M059J (cell line): Measurements from ENCODE around the gene PTGES3. TPM values are rescaled to one million over a fixed set of nuclear protein-coding genes. Genes with fewer than 3 reads are reported as not detected.
"Not testable (repeated sequence)": the region's sequence is repeated elsewhere in the genome, so short reads cannot be mapped to it uniquely, and the experiment has no call there.

ENCODE experiments used
- DNase-seq: peaks from one replicate; pipeline ENCODE4 v3.0.0-alpha.2; 2012; ENCODE audit warnings: low read depth
- total RNA-seq: library from RNA; depleted of rRNA; stranded (reverse); fragments of >200 nt; shearing (Covaris generic); gene quantifications from 2 replicates; pipeline ENCODE4 v1.2.3, GENCODE V29; 2014; rRNA removed

Gene PTGES3
- total RNA-seq = 112 and 181 TPM in 2 replicates

- DNase-seq = peak; percentile 97
Measured at GRCh38 chr12:56688129-56688845, at the start of gene PTGES3. PTGES3 (minus strand) TSS chr12:56688284; CDS start chr12:56687999, 285 bp downstream.

GRCh38 chr12:56728139-56728861 lies 40.2 kb upstream of the PTGES3 start:
- no peak for DNase-seq

- DNase-seq = not testable (repeated sequence)
Measured at GRCh38 chr12:56726196-56726675, 38.2 kb upstream of the PTGES3 start.

- no peak for DNase-seq
Measured at GRCh38 chr12:56725723-56726102, 37.6 kb upstream of the PTGES3 start.

DNA sequence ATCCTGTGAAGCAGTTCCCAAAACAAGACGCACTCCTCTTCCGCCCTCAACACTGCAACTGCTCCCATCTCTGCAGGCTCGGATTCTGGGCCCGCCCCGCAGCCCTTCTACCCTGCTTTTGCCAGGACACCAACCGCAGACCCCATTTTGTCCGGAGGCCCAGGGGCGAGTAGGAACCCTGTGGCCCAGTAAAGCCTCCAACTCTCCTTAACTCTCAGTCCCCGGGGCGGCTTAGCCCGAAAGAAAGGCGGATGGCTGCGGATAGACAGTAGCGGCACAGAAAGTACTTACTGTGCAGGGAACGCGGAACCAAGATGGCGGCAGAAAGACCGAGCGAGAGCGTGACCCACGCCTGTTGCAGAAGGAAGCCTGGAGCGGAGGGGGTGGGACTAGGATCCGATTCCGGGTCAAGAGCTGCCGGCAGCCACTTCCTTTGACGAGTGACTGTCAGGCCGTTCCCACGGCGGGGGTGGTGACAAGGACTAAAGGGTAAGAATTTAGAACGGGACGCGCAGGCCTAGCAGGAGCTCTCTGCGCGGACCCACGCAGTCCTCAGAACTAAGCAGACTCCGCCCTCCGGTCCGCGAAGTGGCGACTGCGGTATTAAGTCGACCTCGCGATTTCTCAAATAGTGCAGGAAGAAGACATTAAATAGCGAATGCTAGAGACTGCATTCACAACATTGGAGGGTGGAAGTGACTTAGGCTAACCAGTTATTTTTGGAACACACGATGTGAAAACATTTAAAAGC lies 37.1 kb upstream of the PTGES3 start, which contains the start of gene NACA:
Gene NACA (minus strand): TSS at position 328 of the 751 bp plus-strand sequence. CDS start 778 bp downstream, outside the sequence.
- DNase-seq = peak; percentile 98

- DNase-seq = no peak
Measured at GRCh38 chr12:56724701-56724971, 36.6 kb upstream of the PTGES3 start.

DNA sequence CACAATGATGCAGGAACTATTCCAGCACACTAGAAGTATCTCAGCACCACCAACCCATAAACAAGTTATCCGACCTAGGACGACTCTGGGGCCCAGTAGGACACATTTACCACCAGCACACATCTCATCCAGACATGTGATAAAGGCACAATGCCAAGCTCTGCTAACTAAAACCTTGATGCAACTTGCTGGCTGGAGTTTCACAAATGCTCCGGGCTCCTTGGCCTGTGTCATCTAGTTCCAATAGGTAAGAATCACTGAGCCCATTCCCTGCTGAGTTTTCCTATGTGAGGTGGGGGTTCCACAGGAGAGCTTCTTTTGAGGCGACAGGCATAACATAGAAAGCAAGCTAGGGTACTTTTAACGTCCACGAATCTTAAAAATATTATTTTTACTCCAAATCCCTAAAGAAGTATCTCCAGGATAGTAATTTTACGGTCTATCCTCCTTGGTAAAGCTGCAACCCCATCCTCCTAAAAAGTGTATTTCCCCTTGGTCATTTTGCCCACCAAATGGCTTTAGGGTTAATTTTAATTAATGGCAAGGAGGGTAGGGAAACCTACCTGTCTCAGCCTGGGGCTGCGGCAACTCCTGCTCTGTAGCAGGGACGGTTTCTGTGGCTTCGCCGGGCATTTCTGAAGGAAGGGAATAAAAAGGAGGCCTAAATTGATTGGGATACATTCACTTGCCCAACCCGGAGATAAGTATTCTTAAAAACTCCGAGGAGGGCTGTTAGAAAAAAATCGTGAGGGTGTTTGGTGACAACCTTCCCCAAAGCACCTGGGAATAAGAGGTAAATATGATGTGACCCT lies 36.0 kb upstream of the PTGES3 start:
- DNase-seq = peak; percentile 71

GRCh38 chr12:56723352-56723751 lies 35.3 kb upstream of the PTGES3 start:
- no peak for DNase-seq

DNA sequence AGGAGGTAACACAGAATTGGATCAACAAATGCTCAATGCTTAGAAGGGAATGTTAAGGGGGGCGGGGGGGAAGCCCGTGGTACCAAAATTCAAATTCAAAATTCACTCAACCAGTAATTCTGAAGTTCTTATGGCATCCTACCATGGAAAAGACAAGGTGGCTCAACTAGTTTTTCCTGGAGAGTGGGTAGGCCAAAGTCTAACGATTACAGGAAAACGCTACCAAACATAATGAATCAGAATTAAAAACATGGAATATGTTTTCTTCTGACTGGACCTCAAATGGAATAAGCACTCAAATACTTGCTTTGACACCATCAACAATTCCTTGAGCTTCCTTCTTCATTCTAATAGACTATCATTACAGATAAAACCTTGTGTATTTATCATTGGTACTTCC lies 34.7 kb upstream of the PTGES3 start:
- no peak for DNase-seq

DNA sequence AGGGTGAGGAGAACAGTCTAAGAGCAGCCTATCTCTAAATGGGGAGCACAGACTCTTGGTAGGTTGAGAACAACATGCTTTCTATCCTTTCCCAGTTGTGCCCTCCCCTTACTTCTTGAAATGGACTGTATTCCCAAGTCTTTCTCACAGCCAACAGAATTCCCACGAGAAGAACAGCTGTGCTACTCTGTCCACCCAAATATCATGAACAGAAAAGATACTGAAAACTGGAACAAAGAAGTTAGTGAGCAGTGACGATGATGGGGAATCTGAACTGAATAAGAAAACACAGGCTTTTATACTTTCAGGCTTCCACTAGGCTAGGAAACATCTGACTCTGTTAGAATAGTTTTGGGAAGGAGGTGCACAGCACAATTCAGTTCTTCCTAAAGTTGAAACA lies 33.6 kb upstream of the PTGES3 start:
- DNase-seq = no peak

DNA sequence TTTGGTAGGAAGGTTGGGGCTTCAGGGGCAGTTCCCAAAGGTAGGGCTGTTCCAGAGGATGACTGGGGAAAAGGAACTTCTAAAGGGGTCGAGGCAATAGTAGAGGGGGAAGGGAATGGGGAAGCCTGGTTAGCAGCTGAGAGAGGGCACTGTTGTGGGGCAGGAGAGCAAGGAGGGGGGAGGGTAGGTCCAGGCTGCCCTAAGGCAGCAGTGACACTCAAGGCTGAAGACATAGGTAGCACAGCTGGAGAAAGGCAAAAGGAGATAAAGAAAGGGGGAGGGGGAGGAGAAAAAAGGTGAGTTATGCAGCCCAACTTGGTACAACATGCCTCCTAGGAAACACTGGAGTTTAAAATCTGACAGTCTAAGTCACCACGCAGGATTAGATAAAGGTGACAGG lies 33.1 kb upstream of the PTGES3 start:
- no peak for DNase-seq

- DNase-seq = no peak
Measured at GRCh38 chr12:56720731-56721151, 32.7 kb upstream of the PTGES3 start.

GRCh38 chr12:56719056-56719455 lies 31.0 kb upstream of the PTGES3 start:
- no peak for DNase-seq

GRCh38 chr12:56718636-56719035 lies 30.6 kb upstream of the PTGES3 start:
- DNase-seq = no peak

DNA sequence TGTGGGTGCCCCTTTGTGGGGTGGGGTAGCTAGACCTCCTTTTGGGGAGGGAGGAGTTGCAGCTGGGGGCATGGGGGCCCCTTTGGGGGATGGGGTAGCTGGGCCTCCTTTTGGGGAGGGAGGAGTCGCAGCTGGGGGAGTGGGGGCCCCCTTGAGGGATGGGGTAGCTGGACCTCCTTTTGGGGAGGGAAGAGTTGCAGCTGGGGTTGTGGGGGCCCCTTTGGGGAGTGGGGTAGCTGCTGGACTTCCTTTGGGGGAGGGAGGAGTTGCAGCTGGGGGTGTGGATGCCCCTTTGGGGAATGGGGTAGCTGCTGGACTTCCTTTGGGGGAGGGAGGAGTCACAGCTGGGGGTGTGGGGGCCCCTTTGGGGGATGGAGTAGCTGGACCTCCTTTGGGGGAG lies 30.1 kb upstream of the PTGES3 start:
- DNase-seq = no peak

DNA sequence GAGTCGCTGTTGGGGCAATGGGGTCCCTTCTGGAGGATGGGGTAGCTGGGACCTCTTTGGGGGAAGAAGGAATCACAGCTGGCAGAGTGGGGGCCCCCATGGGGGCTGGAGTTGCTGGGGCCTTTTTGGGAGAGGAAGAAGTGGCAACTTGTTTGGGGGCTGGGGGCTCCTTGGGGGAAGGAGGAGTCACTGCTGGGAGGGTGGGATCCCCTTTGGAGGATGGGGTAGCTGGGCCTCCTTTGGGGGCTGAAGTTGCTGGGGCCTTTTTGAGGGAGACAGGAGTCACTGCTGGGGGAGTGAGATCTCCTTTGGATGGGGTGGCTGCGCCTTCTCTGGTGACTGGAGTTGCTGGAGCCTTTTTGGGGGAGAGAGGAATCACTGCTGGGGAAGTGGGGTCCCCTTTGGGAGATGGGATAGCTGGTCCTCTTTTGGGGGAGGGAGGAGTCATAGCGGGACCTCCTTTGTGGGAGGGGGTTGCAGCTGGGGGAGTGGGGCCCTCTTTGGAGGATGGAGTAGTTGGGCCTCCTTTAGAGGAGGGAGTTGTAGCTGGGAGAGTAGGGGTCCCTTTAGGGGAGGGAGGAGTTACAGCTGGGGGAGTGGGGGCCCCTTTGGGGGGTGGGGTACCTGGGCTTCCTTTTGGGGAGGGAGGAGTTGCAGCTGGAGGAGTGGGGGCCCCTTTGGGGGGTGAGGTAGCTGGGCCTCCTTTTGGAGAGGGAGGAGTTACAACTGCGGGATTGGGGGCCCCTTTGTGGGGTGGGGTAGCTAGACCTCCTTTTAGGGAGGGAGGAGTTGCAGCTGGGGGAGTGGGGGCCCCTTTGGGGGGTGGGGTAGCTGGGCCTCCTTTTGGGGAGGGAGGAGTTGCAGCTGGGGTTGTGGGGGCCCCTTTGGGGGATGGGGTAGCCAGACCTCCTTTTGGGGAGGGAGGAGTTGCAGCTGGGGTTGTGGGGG lies 29.1 kb upstream of the PTGES3 start:
- DNase-seq = no peak

DNA sequence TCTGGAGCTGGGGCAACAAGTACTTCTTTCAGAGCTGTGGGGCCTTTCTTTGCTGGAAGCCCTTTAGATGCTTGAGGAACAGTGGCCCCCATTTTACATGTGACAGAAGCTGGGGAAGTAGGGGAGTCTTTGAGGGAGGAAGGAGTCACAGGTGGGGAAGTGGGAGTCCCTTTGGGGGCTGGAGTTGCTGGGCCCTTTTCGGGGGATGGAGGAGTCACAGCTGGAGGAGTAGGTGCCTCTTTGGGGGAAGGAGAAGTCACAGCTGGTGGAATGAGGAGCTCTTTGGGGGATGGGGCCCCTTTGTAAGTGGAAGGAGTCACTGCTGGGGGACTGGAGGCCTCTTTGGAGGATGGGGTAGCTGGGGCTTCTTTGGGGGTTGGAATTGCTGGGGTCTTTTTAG lies 28.4 kb upstream of the PTGES3 start:
- DNase-seq = no peak

GRCh38 chr12:56715798-56716197 lies 27.7 kb upstream of the PTGES3 start:
- DNase-seq = no peak

DNA sequence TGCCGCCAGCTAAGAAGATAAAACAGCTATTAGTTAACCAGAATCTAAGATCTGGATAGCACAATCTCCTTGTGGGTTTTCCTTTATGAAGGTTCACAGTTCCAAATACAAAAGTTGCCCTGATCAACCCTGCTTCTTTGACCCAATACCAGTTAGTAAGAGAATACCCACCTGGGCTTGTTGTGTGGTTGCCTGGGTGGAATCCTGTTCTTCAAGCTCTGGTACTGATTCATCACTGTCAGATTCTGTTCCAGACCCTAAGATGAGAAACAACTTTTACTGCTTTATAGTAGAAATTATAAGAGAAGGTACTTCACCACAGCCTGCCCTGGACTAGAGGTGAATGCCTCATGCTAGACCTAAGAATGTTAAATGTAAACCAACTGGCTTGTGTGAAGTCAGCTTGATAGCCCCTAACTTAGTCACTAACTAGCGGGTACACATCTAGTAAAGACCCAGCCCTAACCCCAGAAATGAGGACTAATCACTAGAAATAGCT lies 26.4 kb upstream of the PTGES3 start:
- DNase-seq = no peak

DNA sequence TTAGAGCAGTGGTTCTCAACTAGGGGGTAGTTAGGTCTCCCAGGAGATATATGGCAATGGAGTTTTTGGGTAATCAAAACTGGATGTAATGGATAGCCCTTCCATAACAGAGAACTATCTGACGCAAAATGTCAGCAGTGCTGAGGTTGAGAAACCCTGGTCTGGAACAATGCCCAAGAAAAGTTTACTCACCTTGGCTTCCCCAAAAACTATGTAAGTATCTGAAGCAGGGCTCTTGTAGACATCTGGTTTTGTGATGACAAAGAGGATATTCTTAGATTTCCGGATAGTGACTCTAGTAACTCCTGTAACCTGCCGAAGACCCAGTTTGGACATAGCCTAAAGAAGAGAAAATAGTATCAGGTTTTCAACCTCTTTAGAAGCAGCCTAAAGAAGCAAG lies 25.3 kb upstream of the PTGES3 start:
- no peak for DNase-seq
